SJCRH30 (cell line): ENCODE results near the gene PSENEN. TPM values are rescaled to one million over a fixed set of nuclear protein-coding genes. Genes with fewer than 3 reads are reported as not detected.

Experiments
- DNase-seq, 2 experiments: peaks; one replicate each; pipeline ENCODE4 v3.0.0-alpha.2; 2015 to 2020
- H3K27ac ChIP-seq: fragments of 250-450 bp; sonication (Bioruptor Pico); 2 replicates; pipeline ENCODE4 v1.5.1; 2020; ENCODE audit warnings: mild to moderate bottlenecking, moderate library complexity
- H3K27me3 ChIP-seq: fragments of 250-450 bp; sonication (Bioruptor Pico); 2 replicates; pipeline ENCODE4 v1.5.1; 2020; ENCODE audit warnings: mild to moderate bottlenecking, moderate library complexity
- H3K36me3 ChIP-seq: fragments of 250-450 bp; sonication (Bioruptor Pico); 2 replicates; pipeline ENCODE4 v1.5.1; 2020; ENCODE audit warnings: mild to moderate bottlenecking, moderate library complexity
- H3K4me1 ChIP-seq: fragments of 250-450 bp; sonication (Bioruptor Pico); 2 replicates; pipeline ENCODE4 v1.5.1; 2020; ENCODE audit warnings: mild to moderate bottlenecking, moderate library complexity
- H3K4me3 ChIP-seq: fragments of 250-450 bp; sonication (Bioruptor Pico); 2 replicates; pipeline ENCODE4 v1.5.1; 2020; ENCODE audit warnings: mild to moderate bottlenecking, moderate library complexity
- H3K9me3 ChIP-seq: fragments of 250-450 bp; sonication (Bioruptor Pico); replicated peaks from 2 replicates; pipeline ENCODE4 v1.5.1; 2020; ENCODE audit warnings: mild to moderate bottlenecking, moderate library complexity
- total RNA-seq: library from RNA; depleted of rRNA; stranded (reverse); fragments of >200 nt; shearing (Covaris generic); gene quantifications from 2 replicates; pipeline ENCODE4 v1.2.3, GENCODE V29; 2014

Gene PSENEN
- total RNA-seq, 1 experiment from 2014 or later: 37.7 TPM

- no peak within 1 kb of the TSS for H3K27ac ChIP-seq
- H3K9me3 ChIP-seq: no peaks in the 10 kb centered on the region
- DNase-seq: peak; percentile 99 to 100
- no peaks in the 10 kb centered on the region for H3K27me3 ChIP-seq
- peak within 1 kb of the TSS; percentile 79 for H3K4me3 ChIP-seq
- H3K4me1 ChIP-seq: 0 out of 2 replicates have a peak, but pooled peaks cover 5% of the 10 kb centered on the region
- H3K36me3 ChIP-seq: no peaks in the 10 kb centered on the region
These were observed 2.9 kb downstream of the PSENEN start, which contains the start of gene LIN37 for GRCh38 chr19:35748106-35749020. TSS of gene LIN37 (plus strand) at chr19:35748576. CDS start at chr19:35748725, 149 bp downstream.

- Histone ChIP-seq H3K27me3 (no peaks in the 10 kb centered on the region), H3K36me3 (peaks cover 5% of the 10 kb centered on the region; the same call in 1 of the 2 replicates), H3K27ac (no peak overlapping the region), H3K9me3 (no peaks in the 10 kb centered on the region), H3K4me1 (0 out of 2 replicates have a peak, but pooled peaks cover 5% of the 10 kb centered on the region), H3K4me3 (no peak overlapping the region)
- no peak for DNase-seq
These were observed 4.7 kb downstream of the PSENEN start for GRCh38 chr19:35750167-35750566.

DNA sequence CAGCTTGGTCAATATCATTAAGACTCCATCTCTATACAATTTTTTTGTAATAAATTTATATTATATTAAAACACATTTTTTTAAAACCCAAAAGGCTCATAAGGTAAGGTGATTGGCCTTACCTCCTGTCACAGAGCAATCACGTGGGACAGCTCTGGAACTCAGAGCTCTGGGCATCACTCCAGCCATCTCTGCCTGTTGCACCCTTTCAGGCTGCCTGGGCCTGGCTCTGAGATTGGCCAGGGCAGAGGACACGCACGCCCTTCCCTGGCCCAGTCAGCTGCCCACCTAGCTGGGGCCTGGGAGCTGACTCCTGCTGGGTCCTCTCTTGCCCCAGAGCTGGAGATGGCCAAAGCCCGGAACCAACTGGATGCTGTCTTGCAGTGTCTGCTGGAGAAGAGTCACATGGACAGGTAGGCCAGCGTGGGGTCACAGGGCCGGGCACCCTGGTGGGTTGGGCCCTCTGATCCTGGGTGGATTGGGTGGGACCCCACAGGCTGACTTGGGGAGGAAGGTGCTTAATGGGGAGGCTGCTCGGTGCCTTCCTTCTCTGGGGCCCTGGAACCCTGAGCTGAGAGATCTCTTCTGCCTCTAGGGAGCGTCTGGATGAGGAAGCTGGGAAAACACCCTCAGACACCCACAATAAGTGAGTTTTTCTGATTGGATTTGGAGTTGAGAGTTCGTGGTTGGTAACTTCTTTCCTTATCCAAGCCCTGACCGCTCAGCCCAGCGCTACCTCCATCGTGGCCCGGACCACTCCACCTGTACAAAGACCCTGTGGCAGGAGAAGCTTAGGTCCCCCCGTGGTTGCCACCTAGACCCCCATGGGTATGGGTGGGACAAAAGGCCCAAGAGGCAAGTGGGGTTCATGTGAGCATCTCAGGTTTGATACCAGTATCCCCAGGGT lies 6.6 kb downstream of the PSENEN start:
- no peak for DNase-seq
- Histone ChIP-seq H3K27ac (no peak overlapping the region), H3K36me3 (peaks cover 5% of the 10 kb centered on the region; the same call in 1 of the 2 replicates), H3K9me3 (no peaks in the 10 kb centered on the region), H3K4me3 (no peak overlapping the region), H3K27me3 (no peaks in the 10 kb centered on the region), H3K4me1 (peaks cover 8% of the 10 kb centered on the region; the same call in 1 of the 2 replicates)

- no peak for DNase-seq
These were observed 7.4 kb downstream of the PSENEN start for GRCh38 chr19:35752746-35753350.

GRCh38 chr19:35753634-35754369 lies 8.4 kb downstream of the PSENEN start:
- Histone ChIP-seq H3K27me3 (no peaks in the 10 kb centered on the region), H3K27ac (no peak overlapping the region), H3K4me3 (no peak overlapping the region), H3K4me1 (peaks cover 10% of the 10 kb centered on the region; the same call in 1 of the 2 replicates), H3K36me3 (peaks cover 5% of the 10 kb centered on the region; the same call in 1 of the 2 replicates), H3K9me3 (no peaks in the 10 kb centered on the region)
- no peak for DNase-seq

More at GRCh38 chr19:35752746-35753350, 7.4 kb downstream of the PSENEN start:
- peaks cover 8% of the 10 kb centered on the region; the same call in 1 of the 2 replicates for H3K4me1 ChIP-seq
- H3K27me3 ChIP-seq: no peaks in the 10 kb centered on the region
- no peaks in the 10 kb centered on the region for H3K9me3 ChIP-seq
- H3K4me3 ChIP-seq: no peak overlapping the region
- no peak overlapping the region for H3K27ac ChIP-seq
- peaks cover 5% of the 10 kb centered on the region; the same call in 1 of the 2 replicates for H3K36me3 ChIP-seq

- Histone ChIP-seq H3K36me3 (peaks cover 5% of the 10 kb centered on the region; the same call in 1 of the 2 replicates), H3K4me3 (no peak overlapping the region), H3K27ac (no peak overlapping the region), H3K27me3 (no peaks in the 10 kb centered on the region), H3K4me1 (peaks cover 8% of the 10 kb centered on the region; the same call in 1 of the 2 replicates), H3K9me3 (no peaks in the 10 kb centered on the region)
- DNase-seq: no peak
These were observed 9.1 kb downstream of the PSENEN start for GRCh38 chr19:35754370-35755130.

DNA sequence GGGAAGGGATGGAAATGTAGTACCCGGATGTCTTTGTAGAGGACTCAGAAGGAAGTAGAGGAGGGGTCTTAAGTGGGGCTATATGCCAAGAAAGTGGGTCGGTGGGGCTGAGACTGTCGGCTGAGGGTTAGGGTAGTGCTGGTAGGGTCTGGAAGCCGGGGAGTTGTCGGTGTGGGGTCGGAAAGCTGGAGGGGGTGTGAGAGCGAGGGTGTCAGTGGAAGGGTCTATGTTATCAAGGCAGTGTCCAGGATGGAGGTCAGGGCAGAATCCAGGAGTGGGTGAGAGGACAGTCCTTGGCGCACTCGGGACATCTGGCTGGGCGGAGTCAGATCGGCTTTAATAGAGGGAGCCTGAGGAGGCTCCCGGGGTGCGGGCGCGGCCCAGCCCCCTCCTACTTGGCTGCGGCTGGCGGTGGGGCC lies 9.7 kb downstream of the PSENEN start:
- no peak overlapping the region for H3K4me3 ChIP-seq
- peaks cover 5% of the 10 kb centered on the region; the same call in 1 of the 2 replicates for H3K36me3 ChIP-seq
- no peaks in the 10 kb centered on the region for H3K27me3 ChIP-seq
- H3K9me3 ChIP-seq: no peaks in the 10 kb centered on the region
- H3K27ac ChIP-seq: no peak overlapping the region
- H3K4me1 ChIP-seq: peaks cover 8% of the 10 kb centered on the region; the same call in 1 of the 2 replicates
- DNase-seq: no peak

GRCh38 chr19:35755550-35756376 lies 10.3 kb downstream of the PSENEN start:
- Histone ChIP-seq H3K27ac (no peak overlapping the region), H3K4me1 (peaks cover 8% of the 10 kb centered on the region; the same call in 1 of the 2 replicates), H3K9me3 (no peaks in the 10 kb centered on the region), H3K36me3 (peaks cover 11% of the 10 kb centered on the region; the same call in 1 of the 2 replicates), H3K4me3 (no peak overlapping the region), H3K27me3 (no peaks in the 10 kb centered on the region)
- no peak for DNase-seq

DNA sequence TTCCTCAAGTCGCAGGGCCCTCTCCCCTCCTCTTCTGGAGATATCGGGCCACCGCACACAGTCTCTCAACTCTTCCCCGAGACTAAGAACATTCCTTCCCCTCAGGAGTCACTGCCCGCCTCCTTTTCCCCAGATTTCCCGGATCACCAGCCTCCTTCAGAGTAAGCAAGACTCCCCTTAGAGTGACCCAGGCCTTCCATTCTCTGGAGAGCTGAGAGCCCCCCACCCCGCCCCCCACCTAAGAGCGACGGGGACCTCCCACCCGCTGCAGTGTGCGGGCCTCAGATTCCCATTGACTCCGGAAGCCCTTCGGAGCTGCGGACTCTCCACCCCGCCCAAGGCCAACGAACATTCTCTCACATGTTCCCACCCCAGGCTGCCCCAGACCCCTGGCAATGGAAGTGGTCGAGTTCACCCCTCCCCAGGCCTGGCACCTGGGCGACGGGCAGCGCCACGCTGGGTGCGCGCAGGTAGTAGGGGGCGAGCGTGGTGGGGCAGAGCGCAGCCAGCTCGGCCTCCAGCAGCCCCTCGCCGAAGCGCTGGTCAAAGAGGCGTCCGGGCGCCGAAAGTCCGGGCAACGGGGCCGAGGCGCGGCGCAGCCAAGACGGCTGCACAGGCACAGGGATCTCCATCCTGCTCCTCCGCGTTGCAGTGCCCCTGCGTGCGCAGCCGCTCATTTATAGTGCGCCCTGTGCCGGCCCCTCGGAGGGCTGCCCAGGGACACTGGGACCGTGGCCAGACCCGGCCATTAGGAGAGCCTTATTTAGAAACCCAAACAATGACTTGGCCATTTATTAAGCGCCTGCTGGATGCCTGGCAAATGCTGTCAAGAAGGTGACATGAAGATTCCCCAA lies 11.2 kb downstream of the PSENEN start, which contains the start of gene HSPB6:
Gene HSPB6, minus strand, starts transcription at position 653 of the 854 bp plus-strand sequence. Its CDS starts 21 bp downstream, at position 632.
- DNase-seq: no peak
- Histone ChIP-seq H3K4me1 (peaks cover 8% of the 10 kb centered on the region; the same call in 1 of the 2 replicates), H3K36me3 (peaks cover 16% of the 10 kb centered on the region; the same call in 1 of the 2 replicates), H3K27ac (peak within 1 kb of the TSS; percentile 89), H3K27me3 (no peaks in the 10 kb centered on the region), H3K9me3 (no peaks in the 10 kb centered on the region), H3K4me3 (peak within 1 kb of the TSS; percentile 91)

DNA sequence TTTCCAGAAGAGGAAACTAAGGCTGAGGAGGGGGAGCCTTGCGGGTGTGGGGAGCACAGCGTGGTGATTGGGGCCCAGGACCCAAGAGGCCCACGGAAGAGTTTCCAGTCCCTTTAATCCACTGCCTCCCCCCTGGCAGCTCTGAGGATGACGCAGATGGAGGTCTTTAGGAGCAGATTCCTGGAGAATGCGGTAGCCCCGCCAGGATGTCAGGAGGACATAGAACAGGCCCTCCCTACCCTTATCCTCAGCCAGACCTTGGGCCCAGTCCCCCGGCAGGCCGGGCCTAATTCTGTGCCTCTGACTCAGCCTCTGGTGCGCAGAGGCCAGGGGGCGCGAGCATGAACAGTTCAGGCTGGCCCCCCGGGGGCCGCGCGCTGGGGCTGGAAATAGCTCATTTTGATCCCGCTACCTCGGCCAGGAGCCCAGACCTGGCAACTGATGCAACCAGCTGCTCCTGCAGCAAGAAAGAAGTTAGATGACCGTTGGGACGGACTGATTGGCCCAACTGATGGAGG lies 11.8 kb downstream of the PSENEN start:
- Histone ChIP-seq H3K9me3 (no peaks in the 10 kb centered on the region), H3K4me1 (peaks cover 8% of the 10 kb centered on the region; the same call in 1 of the 2 replicates), H3K36me3 (peaks cover 16% of the 10 kb centered on the region; the same call in 1 of the 2 replicates), H3K27me3 (no peaks in the 10 kb centered on the region), H3K27ac (peak overlapping the region; percentile 89), H3K4me3 (peak overlapping the region; percentile 91)
- DNase-seq: peak; percentile 89
